Activated CD8-positive, alpha-beta memory T cell treated with anti-CD3 and anti-CD28 coated beads, Interleukin-2, amount 10 ng/mL, durations not matched to agents 7 days and 5 days (primary cell): ENCODE results near the gene ID1. TPM values are rescaled to one million over a fixed set of nuclear protein-coding genes. Genes with fewer than 3 reads are reported as not detected.
"Not testable (repeated sequence)": the region's sequence is repeated elsewhere in the genome, so short reads cannot be mapped to it uniquely, and the experiment has no call there.

Experiments used
- ATAC-seq: fragments of 150-1000 bp; cut with Tn5 transposase; one replicate; pipeline ENCODE4 v1.10.0; 2021; ENCODE audit warnings: moderate library complexity
- CTCF ChIA-PET: fragments of 350-600 bp; sonication (Branson Sonifier 250); formaldehyde crosslinking; loops from one replicate; lab custom pipeline; 2021; ENCODE audit warnings: antibody characterized with exemption; lab: Charles Lee
- DNase-seq: peaks from one replicate; pipeline ENCODE4 v3.0.0-alpha.2; 2020
- H3K27ac Mint-ChIP-seq: one replicate; pipeline ENCODE4 v1.8.0; 2021; ENCODE audit warnings: mild to moderate bottlenecking, mixed read lengths
- H3K27me3 Mint-ChIP-seq: one replicate; pipeline ENCODE4 v1.8.0; 2021; ENCODE audit warnings: mixed read lengths
- H3K36me3 Mint-ChIP-seq: one replicate; pipeline ENCODE4 v1.8.0; 2021; ENCODE audit warnings: mild to moderate bottlenecking, mixed read lengths
- H3K4me1 Mint-ChIP-seq: one replicate; pipeline ENCODE4 v1.8.0; 2021; ENCODE audit warnings: mixed read lengths
- H3K4me3 Mint-ChIP-seq: one replicate; pipeline ENCODE4 v1.8.0; 2021; ENCODE audit warnings: mild to moderate bottlenecking, moderate library complexity, mixed read lengths
- H3K9me3 Mint-ChIP-seq: one replicate; pipeline ENCODE4 v1.8.0; 2022; ENCODE audit warnings: low read depth, mixed read lengths
- total RNA-seq, 2 experiments: library from RNA; stranded (reverse); gene quantifications; one replicate each; pipeline ENCODE4 v1.2.3, GENCODE V29; 2021

The ID1 gene
- total RNA-seq, 2 experiments from 2014 or later, result not detected

DNA sequence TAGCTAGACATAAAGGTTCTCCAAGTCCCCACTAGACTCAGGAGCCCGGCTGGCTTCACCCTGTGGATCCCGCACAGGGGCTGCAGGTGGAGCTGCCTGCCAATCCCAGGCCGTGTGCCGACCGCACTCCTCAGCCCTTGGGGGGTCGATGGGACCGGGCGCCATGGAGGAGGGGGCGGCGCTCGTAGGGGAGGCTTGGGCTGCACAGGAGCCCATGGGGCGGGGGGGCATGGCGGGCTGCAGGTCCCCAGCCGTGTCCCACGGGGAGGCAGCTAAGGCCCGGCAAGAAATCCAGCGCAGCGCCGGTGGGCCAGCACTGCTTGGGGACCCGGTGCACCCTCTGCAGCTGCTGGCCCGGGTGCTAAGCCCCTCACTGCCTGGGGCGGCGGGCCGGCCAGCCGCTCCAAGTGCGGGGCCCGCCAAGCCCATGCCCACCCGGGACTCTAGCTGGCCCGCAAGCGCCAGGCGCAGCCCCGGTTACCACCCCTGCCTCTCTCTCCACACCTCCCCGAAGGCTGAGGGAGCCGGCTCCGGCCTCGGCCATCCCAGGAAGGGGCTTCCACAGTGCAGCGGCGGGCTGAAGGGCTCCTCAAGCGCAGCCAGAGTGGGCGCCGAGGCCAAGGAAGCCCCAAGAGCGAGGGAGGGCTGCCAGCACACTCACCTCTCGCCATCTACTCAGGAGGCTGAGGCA lies 26.5 kb upstream of the ID1 start:
- no peaks in the 10 kb centered on the region for H3K9me3 Mint-ChIP-seq
- CTCF ChIA-PET, result interaction anchor here (0.8 to 31.0 kb wide), 7 partner anchors 9 to 145 kb away, joined by 3 to 1101 read pairs (median 4); partner anchors contain the start of gene ID1
- no peaks in the 10 kb centered on the region for H3K36me3 Mint-ChIP-seq
- ATAC-seq, result no peak
- H3K27ac Mint-ChIP-seq, result no peak overlapping the region
- H3K4me1 Mint-ChIP-seq, result peaks cover 9% of the 10 kb centered on the region
- no peak overlapping the region for H3K4me3 Mint-ChIP-seq
- no peak for DNase-seq
- H3K27me3 Mint-ChIP-seq, result peaks cover 20% of the 10 kb centered on the region

DNA sequence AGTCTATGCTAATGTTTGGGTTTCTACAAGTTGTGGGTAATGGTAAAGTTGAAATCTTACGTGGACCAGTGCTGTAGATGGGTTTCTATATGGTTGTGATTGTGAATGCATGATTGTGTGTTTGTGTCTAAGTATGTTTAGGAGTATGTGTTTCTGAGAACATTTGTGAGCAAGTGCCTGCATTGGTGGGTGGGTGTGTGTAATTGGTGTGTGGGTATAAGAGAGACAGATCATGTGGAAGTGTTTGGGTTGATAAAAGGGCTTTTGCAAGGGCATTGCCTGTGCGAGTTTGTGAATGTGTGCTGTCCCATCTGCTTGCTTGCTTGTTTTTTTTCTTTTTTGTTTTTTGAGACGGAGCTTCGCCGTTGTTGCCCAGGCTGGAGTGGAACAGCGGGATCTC lies 25.8 kb upstream of the ID1 start:
- CTCF ChIA-PET, result interaction anchor here (1.5 to 31.0 kb wide), 2 partner anchors 10 to 33 kb away, joined by 6 to 1101 read pairs; partner anchors contain the start of gene ID1
- no peaks in the 10 kb centered on the region for H3K9me3 Mint-ChIP-seq
- H3K4me3 Mint-ChIP-seq, result no peak overlapping the region
- no peak for DNase-seq
- peaks cover 6% of the 10 kb centered on the region for H3K4me1 Mint-ChIP-seq
- no peak for ATAC-seq
- H3K27me3 Mint-ChIP-seq, result peaks cover 25% of the 10 kb centered on the region
- H3K36me3 Mint-ChIP-seq, result no peaks in the 10 kb centered on the region
- no peak overlapping the region for H3K27ac Mint-ChIP-seq

DNA sequence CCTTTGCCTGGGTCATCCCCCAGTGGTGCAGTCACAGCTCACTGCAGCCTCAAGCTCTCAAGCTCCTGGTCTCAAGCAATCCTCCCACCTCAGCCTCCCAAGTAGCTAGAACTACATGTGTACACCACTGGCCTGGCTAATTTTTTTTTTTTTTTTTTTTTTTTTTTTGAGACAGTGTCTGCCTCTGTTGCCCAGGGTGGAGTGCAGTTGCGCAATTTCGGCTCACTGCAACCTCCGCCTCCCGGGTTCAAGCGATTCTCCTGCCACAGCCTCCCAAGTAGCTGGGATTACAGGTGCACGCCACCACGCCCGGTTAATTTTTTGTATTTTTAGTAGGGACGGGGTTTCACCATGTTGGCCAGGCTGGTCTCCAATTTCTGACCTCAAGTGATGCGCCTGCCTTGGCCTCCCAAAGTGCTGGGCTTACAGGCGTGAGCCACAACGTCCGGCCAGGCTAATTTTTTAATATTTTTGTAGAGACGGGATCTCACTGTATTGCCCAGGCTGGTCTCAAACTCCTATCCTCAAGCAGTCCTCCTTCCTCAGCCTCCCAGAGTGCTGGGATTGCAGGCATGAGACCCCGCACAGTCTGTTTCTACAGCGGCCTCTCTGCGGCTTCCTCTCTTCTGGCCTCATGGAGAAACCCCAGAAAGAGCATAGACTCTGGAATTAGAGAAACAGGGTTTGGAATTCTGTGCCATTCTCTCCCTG lies 25.0 kb upstream of the ID1 start:
- not testable (repeated sequence) for H3K9me3 Mint-ChIP-seq, H3K27ac Mint-ChIP-seq, ATAC-seq, H3K4me1 Mint-ChIP-seq, H3K4me3 Mint-ChIP-seq, DNase-seq, H3K36me3 Mint-ChIP-seq
- CTCF ChIA-PET, result interaction anchor here (1.5 to 31.0 kb wide), 2 partner anchors 11 to 32 kb away, joined by 6 to 1101 read pairs; partner anchors contain the start of gene ID1
- H3K27me3 Mint-ChIP-seq, result peaks cover 28% of the 10 kb centered on the region

GRCh38 chr20:31580706-31581105 lies 24.4 kb upstream of the ID1 start:
- ATAC-seq (no peak), DNase-seq (no peak)
- Mint-ChIP-seq H3K27me3 (peaks cover 34% of the 10 kb centered on the region), H3K27ac (no peak overlapping the region), H3K36me3 (no peaks in the 10 kb centered on the region), H3K4me1 (peaks cover 6% of the 10 kb centered on the region), H3K9me3 (no peaks in the 10 kb centered on the region), H3K4me3 (no peak overlapping the region)
- CTCF ChIA-PET, result interaction anchor here (1.5 to 31.0 kb wide), 2 partner anchors 11 to 32 kb away, joined by 6 to 1101 read pairs; partner anchors contain the start of gene ID1

- ATAC-seq (no peak), DNase-seq (no peak)
- peaks cover 39% of the 10 kb centered on the region for H3K27me3 Mint-ChIP-seq
- no peaks in the 10 kb centered on the region for H3K9me3 Mint-ChIP-seq
- H3K4me3 Mint-ChIP-seq, result no peak overlapping the region
- CTCF ChIA-PET, result no interaction called here
- peaks cover 6% of the 10 kb centered on the region for H3K4me1 Mint-ChIP-seq
- no peaks in the 10 kb centered on the region for H3K36me3 Mint-ChIP-seq
- H3K27ac Mint-ChIP-seq, result no peak overlapping the region
These were observed 23.7 kb upstream of the ID1 start for GRCh38 chr20:31581391-31581790.

DNA sequence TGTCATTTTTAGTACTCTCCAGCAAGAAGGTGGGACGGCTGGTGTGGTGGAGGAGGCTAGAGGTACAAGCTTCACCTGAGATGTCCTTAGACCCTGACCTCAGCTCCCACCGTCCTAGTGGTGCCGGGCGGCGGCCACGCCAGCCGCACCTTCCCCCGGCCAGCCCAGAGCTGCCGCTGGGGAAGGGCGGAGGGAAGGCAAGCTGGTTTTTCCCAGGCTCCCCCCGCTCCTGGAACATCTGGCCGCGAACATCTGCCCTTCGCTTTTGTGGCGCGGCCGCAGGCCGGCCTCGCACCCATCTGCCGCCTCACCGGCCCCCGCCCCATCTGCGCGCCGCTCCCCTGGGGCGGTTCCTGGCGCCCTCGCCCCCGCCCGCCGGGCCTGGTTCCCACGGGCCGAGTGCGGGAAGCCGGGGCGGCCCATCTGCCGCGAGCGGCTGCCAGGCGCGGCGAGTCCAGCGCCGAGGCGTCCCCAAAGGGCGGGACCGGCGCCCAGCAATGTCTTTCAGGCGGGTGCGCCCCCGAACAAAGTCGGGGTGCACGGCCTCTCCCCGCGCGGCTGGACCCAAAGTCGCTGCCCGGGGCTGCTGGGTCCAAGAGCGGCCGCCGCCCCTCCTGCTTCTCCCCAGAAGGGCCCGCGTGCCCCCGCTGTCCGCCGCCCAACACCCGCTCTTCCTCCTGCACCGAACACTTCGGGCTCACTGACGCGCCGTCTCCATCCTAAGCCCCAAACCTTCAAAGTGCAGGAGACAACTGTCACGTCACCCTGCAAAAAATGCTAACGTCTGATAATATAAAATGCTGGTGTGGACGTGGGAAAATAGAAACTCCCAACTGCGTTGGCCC lies 17.3 kb upstream of the ID1 start:
- Mint-ChIP-seq H3K27me3 (peaks cover 52% of the 10 kb centered on the region), H3K9me3 (no peaks in the 10 kb centered on the region)

DNA sequence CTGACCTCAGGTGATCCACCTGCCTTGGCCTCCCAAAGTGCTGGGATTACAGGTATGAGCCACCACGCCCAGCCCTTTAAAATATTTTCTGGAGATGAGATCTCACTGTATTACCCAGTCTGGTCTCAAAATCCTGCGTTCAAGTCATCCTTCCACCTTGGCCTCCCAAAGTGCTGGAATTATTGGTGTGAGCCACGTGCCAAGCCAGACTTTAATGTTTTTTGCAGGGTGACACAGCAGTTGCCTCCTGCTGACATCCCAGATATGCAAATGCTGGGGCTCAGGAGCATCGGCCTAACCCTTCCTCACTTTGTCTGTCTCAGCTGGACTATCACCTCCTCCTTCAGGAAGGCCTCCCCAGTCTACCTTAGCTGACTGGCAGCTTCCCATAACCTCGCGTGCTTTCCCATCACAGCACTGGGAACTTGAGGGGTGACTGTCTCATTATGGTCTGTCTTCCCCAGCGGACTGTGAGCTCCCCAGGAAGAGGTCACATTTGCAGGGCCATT lies 14.3 kb upstream of the ID1 start:
- Mint-ChIP-seq H3K27me3 (peaks cover 49% of the 10 kb centered on the region), H3K36me3 (no peaks in the 10 kb centered on the region), H3K27ac (no peak overlapping the region), H3K4me1 (peaks cover 7% of the 10 kb centered on the region), H3K4me3 (no peak overlapping the region), H3K9me3 (no peaks in the 10 kb centered on the region)
- CTCF ChIA-PET, result interaction anchor here (1.1 to 3.5 kb wide), 5 partner anchors 13 to 28 kb away, joined by 3 to 20 read pairs (median 5); partner anchors contain the start of gene ID1
- DNase-seq (no peak), ATAC-seq (no peak)

More for the DNA sequence above, 17.3 kb upstream of the ID1 start:
- peak; percentile 67 for ATAC-seq
- CTCF ChIA-PET, result interaction anchor here (1.2 to 4.7 kb wide), 5 partner anchors 14 to 28 kb away, joined by 4 to 44 read pairs (median 7); partner anchors contain the start of gene ID1
- no peak for DNase-seq
- Mint-ChIP-seq H3K4me1 (peaks cover 7% of the 10 kb centered on the region), H3K27ac (no peak overlapping the region), H3K36me3 (no peaks in the 10 kb centered on the region), H3K4me3 (peak overlapping the region; percentile 50)

- no peak overlapping the region for H3K4me3 Mint-ChIP-seq
- peaks cover 43% of the 10 kb centered on the region for H3K27me3 Mint-ChIP-seq
- H3K4me1 Mint-ChIP-seq, result peaks cover under 1% of the 10 kb centered on the region
- CTCF ChIA-PET, result interaction anchor here (1.4 kb wide), 1 partner anchor 19 kb away, joined by 10 read pairs; no protein-coding TSS in a partner anchor
- no peaks in the 10 kb centered on the region for H3K36me3 Mint-ChIP-seq
- DNase-seq (no peak), ATAC-seq (peak; percentile 39)
- H3K27ac Mint-ChIP-seq, result no peak overlapping the region
- H3K9me3 Mint-ChIP-seq, result no peaks in the 10 kb centered on the region
These were observed 11.7 kb upstream of the ID1 start for GRCh38 chr20:31593221-31594001.

DNA sequence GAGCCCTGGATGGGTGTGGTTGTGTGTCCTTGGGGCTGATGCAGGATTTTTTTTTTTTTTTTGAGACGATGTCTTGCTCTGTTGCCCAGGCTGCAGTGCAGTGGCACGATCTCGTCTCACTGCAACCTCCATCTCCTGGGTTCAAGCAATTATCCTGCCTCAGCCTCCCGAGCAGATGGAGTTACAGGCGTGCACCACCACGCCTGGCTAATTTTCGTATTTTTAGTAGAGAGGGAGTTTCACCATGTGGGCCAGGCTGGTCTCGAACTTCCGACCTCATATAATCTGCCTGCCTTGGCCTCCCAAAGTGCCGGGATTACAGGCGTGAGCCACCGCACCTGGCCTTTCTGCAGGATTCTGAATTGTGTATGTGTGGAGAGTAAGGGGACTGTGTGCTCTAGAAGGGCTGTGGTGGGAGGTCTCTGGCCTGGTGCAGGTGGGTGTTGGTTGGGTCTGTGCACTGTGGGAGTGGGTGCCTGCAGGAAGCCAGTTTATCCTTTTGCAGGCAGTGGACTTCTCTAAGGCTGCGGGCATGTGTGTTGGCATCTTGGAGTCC lies 11.0 kb upstream of the ID1 start:
- CTCF ChIA-PET, result interaction anchor here (1.4 kb wide), 1 partner anchor 19 kb away, joined by 10 read pairs; no protein-coding TSS in a partner anchor
- no peaks in the 10 kb centered on the region for H3K9me3 Mint-ChIP-seq
- no peaks in the 10 kb centered on the region for H3K4me1 Mint-ChIP-seq
- no peaks in the 10 kb centered on the region for H3K36me3 Mint-ChIP-seq
- ATAC-seq (no peak), DNase-seq (no peak)
- peaks cover 41% of the 10 kb centered on the region for H3K27me3 Mint-ChIP-seq
- H3K27ac Mint-ChIP-seq, result no peak overlapping the region
- H3K4me3 Mint-ChIP-seq, result no peak overlapping the region

DNA sequence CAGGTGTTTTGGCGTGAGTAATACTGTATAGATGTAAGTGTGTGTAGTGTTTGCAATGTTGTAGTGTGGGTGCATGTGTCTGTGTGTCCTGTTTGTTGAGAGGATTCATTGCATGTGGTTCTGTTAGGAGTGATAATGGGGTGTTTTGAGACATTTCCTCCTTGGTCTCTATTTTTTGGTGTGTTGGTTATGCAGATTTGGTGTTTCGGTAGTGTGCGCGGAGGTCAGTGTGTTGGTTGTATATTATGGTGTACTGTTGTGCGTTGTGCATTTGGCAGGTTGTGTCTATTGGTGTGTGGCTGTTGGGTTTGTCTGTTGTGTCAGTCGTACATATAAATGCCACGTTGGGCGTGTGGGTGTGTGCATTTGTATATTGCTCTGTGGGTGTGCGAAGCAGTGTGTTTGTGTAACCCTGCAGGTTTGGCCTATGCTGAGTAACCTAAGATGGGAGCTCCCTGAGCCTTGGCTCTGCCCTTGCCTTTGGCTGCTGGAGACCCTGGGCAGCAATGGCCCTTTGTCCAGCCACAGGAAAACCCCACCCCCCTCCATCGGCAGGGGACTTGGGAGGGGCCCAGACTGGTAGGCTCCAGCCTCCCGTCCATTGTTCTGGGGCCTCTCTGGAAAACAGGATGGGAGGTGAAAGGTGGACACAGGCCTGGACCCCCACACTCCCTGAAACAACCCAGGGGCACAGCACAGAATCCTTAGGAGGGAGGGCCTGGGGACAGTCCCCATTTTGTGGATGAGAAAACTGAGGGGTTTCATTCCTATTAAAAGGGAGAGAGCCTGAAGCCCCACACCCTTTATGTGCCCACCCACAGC lies 10.3 kb upstream of the ID1 start:
- CTCF ChIA-PET, result interaction anchor here (2.7 kb wide), 1 partner anchor 18 kb away, joined by 14 read pairs; no protein-coding TSS in a partner anchor
- H3K27me3 Mint-ChIP-seq, result peaks cover 36% of the 10 kb centered on the region
- no peak overlapping the region for H3K4me3 Mint-ChIP-seq
- ATAC-seq (no peak), DNase-seq (no peak)
- H3K9me3 Mint-ChIP-seq, result no peaks in the 10 kb centered on the region
- H3K27ac Mint-ChIP-seq, result no peak overlapping the region
- H3K4me1 Mint-ChIP-seq, result no peaks in the 10 kb centered on the region
- H3K36me3 Mint-ChIP-seq, result no peaks in the 10 kb centered on the region

DNA sequence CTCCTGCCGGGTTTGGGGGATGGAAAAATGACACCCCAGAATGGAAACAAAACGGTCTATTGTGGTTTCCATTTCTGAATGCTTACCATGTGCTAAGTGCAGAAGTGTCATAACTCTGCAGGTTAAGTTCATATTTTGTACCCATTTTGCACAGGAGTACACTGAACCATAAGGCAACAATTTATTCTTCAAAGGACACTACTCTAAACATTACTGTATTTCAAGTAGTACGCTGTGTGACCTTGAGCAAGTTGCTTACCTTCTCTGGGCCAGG lies 9.8 kb upstream of the ID1 start:
- Mint-ChIP-seq H3K9me3 (no peaks in the 10 kb centered on the region), H3K4me1 (no peaks in the 10 kb centered on the region), H3K4me3 (no peak overlapping the region), H3K27me3 (peaks cover 36% of the 10 kb centered on the region), H3K36me3 (no peaks in the 10 kb centered on the region), H3K27ac (no peak overlapping the region)
- ATAC-seq (no peak), DNase-seq (no peak)
- CTCF ChIA-PET, result interaction anchor here (2.7 kb wide), 1 partner anchor 18 kb away, joined by 14 read pairs; no protein-coding TSS in a partner anchor
